Fibroblast of peridontal ligament (primary cell): ENCODE results near the gene POU1F1.
"Not testable (repeated sequence)": the region's sequence is repeated elsewhere in the genome, so short reads cannot be mapped to it uniquely, and the experiment has no call there.

Source experiments
- DNase-seq: peaks from one replicate; pipeline ENCODE4 v3.0.0-alpha.2; 2010; ENCODE audit errors: extremely low read depth

Gene POU1F1, protein sequence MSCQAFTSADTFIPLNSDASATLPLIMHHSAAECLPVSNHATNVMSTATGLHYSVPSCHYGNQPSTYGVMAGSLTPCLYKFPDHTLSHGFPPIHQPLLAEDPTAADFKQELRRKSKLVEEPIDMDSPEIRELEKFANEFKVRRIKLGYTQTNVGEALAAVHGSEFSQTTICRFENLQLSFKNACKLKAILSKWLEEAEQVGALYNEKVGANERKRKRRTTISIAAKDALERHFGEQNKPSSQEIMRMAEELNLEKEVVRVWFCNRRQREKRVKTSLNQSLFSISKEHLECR

DNA sequence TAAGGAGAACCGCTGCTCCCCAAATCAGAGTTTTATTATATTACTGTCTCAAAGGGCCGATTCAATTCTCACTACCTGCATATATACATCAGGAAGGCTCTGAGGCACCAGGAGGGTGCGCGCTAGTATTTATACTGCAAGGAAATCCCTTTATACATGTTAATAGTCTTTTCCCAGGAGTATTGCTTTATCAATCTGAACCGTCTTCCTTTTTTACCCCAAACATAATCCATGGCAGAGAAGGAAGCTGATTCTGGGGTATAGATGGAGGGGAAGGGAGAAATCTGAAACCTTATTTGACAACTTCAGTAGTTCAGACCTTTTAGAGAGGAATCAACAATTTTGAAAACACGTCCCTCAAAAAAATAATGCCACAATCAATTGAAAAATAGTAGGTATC is at the start of gene POU1F1:
Gene POU1F1, minus strand, starts transcription at position 101 of the 400 bp plus-strand sequence. CDS start 122 bp downstream, outside the sequence.
- no peak for DNase-seq

DNA sequence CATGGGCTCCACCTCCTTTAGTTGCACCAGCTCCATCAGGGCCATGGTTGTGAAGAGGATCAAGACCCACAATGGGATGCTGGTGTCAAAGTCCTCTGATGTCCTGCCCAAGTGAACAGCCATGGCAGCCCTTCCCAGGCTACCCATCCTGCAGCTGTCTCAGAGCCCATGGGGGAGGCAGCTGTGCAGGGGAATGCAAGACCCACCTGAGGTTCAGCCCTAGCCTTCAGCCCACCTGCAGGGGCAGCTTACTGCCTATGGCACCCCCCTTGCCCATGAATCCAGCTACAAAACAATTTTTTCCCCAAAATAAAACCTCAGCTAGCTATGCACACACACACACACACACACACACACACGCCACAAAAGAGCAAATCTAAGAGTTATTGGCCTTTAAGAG is 48.2 kb upstream of the POU1F1 start:
- DNase-seq: no peak

DNA sequence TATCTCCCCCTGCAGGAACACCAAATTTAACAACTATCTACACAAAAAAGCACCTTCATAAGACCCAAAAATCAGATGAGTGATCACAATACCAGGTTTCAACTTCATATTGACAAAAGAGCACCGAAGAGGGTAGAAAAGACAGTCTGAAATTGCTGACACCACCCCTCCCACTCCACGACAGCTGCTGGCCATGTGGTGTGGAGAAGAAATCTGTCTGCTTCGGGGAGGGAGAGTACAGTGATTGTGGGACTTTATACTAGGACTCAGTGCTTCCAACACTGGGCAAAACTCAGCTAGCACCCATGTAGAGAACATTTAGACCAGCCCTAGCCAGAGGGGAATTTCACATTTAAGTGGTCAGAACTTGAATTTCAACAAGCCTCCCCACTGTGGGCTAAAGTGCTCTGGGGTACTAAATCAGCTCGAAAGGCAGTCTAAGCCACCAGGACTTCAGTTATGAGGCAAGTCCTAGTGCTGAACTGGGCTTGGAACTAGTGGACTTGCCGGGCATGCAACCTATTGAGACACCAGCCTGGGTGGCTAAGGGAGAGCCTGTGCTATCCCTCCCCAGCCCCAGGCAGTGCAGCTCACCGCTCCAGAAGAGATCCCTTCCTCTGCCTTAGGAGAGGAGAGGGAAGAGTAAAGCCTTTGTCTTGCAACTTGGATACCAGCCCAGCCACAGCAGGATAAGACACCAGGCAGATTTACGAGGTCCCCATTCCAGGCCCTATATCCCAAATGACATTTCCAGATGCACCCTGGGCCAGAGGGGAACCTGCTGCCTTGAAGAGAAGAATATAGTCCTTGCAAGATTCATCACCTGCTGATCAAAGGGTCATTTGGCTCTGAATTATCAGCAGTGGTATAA is 44.6 kb upstream of the POU1F1 start:
- no peak for DNase-seq

DNA sequence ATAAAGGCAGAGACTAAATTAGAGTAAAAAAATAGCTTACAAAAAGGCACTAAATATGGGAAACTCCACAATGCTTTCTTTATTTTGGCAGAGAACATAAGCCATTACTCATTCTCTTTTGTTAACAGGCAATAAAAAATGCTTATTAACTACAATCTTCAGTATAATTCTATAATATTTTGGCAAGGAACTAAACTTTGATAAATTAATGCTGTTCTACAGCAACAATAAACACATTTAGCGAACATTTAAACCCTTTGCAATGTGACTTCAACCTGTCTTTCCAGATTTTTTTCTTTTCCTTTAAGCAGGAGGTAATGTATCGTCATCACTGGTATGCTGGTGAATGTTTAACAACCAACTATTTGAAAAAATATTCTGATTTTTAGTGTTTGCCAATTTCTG is 42.2 kb upstream of the POU1F1 start:
- no peak for DNase-seq

DNA sequence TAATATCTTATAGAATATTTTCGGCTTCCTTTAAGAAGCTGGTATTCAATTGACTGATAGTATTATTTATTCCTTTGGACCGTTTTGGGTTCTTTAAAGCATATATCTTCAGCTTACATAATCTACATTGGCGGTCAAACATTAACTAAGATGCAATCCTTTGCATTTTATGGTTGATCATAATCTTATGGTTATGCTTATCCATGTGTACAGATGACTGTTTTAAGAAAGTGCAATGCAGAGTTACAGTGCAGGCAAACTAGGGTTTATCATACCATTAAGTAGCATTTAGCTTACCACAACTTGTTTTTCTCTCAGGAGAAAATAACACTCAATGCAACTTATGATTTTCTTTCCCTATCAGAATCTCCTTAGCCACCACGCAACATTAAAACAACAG is 41.4 kb upstream of the POU1F1 start:
- no peak for DNase-seq

DNA sequence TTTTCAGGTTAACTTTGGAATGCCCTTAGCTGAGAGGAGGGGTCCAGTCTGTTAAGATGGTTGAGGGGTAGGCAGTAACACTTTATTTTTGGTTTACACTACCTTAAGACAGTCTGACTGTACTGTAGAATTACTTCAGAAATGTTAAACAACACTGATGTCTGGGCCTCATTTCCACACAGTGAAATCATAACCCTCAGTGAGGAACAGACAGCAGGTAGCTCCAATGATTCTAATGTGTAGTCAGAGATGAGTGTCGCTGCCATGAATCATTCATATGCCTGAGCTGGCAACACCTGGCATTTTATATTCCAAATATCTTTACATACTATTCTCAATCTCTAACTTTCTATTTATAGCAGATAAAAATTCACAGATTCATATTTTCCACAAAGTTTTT is 37.3 kb upstream of the POU1F1 start:
- no peak for DNase-seq

DNA sequence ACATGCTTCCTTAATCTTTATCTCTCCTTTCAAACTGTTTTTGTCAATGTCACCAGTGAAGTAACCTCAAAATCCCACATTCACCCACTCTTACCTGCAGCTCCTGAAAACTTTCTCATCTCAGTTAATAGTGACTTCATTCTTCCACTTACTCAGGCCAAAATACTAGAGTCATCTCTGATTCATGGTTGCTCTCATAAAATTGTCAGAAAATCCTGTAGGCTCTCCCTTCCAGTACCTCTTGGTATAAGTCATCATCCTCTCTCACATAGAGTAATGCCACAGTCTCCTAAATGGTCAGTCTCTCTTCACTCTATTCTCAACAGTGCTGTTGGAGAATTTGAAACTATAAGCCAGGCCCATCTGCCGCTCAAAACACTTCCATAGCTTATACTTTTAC is 34.9 kb upstream of the POU1F1 start:
- DNase-seq: peak; percentile 1

DNA sequence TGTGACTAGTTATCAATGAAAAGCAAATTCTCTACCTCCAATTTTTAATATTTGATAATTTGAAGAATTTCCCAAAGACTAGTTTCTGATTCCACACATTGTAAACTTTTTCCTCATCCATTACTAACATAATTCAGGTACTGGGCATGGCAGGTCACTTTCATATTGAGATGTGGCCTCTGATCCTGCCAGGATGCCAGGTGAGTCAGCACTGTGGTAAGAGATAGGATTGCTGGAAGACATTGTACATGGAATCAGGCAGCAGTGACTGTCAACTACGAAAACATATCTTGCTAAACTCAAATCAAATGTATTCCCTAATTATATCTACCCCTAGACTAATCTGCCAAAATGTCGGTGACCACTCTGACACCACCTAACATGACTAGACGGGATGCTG is 33.2 kb upstream of the POU1F1 start:
- DNase-seq: no peak

DNA sequence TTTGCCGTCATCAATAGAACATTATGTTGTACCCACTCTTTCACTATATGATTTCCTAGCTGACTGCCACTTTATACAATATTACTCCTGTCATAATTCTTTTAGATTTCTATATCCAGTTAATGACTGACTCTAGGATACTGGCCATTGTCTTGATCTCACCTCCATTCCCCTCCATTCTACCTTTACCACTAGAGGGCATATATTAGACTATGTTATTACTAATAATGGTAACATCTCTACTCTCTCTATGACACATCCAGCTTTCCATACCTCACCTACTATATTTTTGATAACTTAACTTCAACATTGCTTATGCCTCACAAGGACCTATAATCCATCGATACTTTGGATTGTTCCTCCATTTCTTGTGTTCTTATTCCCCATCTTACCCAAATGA is 31.4 kb upstream of the POU1F1 start:
- no peak for DNase-seq

DNA sequence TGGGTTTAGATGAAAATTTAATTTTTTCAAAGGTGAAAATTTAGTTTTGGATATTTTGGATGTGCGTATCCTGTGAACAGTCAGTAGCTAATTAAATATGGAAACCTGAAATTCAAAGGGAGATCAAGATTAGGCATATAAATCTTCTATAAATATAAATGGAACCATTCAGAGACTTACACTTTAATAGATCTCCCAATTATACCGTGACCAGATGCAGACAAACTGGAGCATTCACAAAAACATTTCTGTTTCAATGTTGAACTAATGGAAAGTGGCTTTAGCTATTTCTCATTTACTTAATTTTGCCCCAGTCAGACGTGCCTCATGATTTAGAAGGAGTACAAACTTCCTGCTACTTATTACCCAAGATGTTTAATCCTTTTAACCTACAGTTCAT is 29.1 kb upstream of the POU1F1 start:
- no peak for DNase-seq

DNA sequence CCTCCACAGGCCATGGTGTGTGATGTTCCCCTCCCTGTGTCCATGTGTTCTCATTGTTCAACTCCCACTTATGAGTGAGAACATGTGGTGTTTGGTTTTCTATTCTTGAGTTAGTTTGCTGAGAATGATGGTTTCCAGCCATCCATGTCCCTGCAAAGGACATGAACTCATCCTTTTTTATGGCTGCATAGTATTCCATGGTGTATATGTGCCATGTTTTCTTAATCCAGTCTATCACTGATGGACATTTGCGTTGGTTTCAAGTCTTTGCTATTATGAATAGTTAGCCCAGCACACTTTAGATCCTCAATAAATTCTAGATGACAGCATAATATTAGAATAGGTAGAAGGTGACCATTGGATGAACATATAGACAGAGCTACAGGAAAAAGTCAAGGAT is 28.6 kb upstream of the POU1F1 start:
- not testable (repeated sequence) for DNase-seq

DNA sequence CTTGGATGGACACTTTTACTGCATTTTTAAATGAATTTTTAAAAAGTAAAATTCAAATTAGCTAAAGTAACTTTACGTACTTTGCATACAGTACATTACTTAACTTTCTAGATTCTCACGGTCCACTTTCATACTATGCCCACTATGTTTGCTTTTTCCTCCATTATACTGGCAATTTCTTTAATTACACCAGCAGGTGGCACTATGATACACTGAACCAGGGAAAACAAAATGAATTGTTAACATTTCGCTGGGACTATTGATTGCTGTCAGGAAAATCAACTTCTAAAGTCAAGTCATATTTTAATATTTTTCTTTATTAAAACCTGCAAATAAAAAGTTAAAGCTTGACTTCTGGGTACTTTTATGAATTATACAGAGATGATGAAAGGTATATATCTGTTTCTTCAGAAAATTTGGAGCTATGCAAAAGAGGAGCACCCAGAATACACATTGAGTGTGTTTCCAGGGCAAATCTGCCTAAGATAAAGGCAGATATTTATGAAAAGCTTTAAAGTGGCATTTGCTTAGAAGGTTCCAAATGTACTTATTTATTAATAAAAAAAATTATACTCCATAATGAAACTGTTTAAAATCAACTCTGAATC is 21.8 kb upstream of the POU1F1 start:
- DNase-seq: peak; percentile 68

DNA sequence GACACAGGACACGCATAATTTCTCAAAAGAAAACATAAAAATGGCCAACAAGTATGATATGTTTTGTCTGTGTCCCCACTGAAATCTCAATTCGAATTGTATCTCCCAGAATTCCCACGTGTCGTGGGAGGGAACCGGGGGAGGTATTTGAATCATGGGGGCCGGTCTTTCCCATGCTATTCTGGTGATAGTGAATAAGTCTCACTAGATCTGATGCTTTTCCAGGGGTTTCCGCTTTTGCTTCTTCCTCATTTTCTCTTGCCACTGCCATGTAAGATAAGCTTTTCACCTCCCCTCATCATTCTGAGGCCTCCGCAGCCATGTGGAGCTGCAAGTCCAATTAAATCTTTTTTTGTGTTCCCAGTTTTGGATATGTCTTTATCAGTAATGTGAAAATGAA is 12.1 kb upstream of the POU1F1 start:
- no peak for DNase-seq

DNA sequence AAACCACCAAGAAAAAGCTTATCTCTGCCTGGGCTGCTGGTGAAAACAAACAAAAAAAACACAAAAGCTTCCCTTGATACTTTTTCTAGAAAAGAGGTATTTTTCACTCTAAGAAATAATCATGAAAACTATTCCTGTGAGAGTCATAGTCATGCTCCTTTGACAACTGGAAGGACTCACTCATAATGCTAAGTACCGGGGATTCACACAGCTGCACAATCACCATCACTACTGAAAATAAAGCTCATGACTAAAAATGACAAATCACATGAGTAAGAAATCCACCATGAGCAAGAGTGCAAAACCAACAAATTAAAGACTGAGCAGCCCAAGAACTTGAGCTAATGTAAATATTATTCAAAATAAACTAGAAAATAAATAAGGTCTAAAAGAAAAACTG is 10.6 kb upstream of the POU1F1 start:
- DNase-seq: peak; percentile 41

DNA sequence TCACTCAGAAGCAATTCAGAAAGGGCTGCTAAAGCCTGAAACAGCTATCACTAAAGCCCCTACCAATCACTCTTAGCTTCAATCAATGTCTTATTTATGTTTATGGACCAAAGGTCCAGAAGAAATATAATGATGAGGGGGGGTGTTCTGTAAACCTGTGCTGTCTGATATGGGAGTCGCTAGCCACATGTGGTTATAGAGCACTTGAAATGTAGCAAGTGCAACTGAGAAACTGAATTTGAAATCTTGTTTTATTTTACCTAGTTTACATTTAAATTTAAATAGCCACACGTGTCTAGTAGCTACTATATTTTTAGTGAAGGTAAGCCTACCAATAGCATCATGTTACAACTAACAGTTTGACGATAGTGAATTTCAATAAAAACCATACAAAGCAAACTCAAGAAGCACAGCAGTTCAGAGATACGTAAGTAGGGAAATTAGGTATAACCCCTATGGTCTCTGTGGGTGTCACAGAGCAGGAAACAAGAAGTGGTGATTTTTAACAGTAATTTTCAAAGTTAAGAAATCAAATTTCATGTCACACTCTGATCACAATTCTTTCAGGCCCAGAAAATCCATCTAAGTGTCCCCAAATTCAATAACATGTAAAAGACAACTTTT is 3.6 kb downstream of the POU1F1 start:
- DNase-seq: no peak

DNA sequence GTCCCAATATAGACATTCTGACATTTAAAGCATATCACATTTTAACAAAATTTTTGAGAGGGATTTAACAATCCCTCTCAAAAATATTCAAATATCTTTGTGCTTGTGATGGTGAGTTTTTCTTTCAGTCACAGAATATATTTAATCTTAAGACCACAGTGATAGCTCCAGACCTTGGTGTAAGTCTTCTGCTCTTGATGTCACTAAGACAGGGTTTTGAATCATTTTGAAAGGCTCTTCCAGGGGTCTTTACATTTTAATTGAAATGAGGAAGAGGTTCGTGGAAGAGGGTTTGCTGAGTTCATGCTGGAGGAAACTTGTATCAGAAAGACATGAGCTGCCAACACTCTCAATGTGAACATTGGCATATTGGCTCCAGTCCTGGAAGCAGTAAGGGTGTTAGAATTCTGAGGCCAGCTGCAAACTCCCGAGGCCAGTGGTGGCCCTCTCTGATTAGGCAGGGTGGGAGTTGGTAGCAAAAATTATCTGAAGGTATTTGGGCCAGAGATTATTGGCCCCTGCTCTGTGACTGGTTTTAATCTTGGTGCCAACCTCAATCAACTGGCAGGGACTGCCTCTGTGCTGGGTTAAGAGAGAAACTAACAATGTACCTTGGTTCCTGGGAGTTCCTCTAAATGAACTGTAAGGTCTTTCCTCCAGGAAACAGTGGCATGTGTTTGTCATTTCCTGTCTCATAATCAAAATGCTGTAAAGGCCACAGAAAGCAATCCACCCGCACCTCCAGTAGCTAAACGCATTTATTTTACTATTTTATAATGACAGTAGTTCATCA is 5.3 kb downstream of the POU1F1 start:
- no peak for DNase-seq

DNA sequence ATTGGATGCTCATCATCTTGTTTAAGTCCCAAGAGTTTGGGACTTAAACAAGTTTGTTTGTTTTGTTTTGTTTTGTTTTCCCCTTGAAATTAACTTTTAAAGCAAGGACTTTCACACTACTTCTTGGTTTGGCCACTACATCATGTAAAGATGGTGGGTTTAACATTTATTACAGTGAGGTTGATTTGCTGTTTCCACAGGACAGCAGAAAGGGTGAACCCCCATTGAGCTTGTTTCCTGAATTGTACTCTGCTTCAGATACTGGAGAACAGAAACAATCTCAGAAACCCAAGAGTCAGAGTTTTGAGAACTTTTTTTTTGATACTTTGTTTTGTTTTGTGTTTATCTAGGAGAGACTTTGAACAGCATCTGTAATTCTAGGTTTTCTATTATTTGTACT is 6.7 kb downstream of the POU1F1 start:
- no peak for DNase-seq

DNA sequence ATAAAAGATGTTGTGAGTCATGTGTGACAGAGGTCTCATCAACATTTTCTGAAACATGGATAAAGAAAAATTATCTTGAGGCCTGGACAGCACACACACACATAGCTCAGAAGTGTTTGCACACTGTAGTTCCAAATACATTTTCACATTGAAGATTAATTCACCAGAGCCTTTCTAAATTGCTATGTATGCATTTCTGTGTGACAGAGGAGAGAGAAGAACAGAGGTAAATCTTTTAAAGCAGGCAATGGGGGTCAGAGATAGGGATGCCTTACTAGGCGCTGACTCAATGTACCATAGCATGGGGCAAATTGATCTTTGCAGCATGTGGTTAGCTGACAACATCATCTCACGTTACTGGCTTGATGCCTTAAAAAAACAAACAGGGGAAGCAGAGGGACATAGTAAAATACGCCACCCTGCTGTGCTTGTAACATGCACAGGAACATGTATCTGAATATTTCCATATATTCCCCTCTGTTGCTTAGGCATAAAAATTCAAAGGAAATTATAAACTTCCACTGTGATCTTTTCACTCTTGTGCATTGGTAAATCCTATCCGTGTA is 7.7 kb downstream of the POU1F1 start:
- peak; percentile 27 for DNase-seq

DNA sequence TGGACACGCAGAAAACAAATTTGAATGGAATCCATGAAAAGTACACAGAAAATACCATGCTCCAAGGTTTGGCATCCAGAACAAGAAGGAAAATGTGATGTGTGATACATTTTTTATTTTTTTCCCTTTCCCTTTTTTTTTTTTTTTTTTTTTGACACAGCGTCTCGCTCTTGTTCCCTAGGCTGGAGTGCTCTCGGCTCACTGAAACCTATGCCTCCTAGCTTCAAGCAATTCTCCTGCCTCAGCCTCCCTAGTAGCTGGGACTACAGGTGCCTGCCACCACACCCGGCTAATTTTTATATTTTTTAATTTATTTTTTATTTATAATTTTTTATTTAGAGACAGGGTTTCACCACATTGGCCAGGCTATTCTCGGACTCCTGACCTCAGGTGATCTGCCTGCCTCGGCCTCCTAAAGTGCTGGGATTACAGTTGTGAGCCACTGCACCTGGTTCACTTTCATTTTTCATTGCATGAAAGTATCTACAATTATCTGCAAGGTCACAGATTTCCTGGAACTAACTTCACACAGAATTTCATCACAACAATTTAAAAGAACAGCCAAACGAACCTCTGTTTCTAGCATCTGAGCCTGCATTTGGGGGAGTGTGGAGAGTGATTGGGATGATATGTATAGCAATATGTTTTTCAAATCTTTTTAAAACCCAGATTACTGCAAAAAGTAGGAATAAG is 8.3 kb downstream of the POU1F1 start:
- no peak for DNase-seq

DNA sequence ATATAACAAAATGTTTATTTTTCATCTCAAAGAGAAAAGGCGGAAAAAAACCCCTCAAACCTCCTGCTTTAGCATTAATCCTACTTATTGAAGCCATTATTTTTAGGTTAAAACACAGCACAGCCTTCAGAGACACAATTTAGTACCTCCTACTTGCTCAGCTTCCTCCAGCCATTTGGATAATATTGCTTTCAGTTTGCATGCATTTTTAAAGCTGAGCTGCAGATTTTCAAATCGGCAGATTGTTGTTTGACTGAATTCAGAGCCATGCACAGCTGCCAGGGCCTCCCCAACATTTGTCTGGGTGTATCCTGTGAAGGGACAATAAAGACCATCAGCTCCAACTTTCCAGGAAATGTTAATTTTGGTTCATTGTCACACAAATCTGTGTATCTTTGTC is 14.5 kb downstream of the POU1F1 start:
- no peak for DNase-seq

DNA sequence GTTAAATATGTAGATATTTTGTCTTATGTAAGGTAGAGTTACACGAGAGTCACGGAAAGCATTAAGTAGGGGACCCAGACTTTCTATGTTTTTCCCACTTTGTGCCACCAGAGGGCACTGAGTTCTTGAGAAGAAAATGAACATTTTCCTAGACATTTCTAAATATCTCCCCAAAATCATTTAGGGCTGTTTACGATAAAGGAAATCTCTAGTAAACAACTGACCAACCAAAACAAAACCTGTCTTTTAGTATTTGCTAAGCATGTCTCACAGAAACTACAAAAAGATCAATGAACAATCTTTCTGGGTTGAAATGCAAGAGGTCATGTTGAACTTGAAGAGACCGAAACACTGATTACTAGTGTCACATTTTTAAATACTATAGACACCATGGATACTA is 16.1 kb downstream of the POU1F1 start:
- DNase-seq: peak; percentile 71
